IPS-NIHi7 (cell line): ENCODE results near the gene HELQ.
A peak's percentile ranks its signal among the peaks of the same experiment; 100 is the strongest.
"Not testable (repeated sequence)": the region's sequence is repeated elsewhere in the genome, so short reads cannot be mapped to it uniquely, and the experiment has no call there.

Source experiments
- DNase-seq: peaks from one replicate; pipeline ENCODE4 v3.0.0; 2012; ENCODE audit warnings: mixed read lengths; ENCODE audit errors: extremely low spot score

The HELQ gene

DNA sequence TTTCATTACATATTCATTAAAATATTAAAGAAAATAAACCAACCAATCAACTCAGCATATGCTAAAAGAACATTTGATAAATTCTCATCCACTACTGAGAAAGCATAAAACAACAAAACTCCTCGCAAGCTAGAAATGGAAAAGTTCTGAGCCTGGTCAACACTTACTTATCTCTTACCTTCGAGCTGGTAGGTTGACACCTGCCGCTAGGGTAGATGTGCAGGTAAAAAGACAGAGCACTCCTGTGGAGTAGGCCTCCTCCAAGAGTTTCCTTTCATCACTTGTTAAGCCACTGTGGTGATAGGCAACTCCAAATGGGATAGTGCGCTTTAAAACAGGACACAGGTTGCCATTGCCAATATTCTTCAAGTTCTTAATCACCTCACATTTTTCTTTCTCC lies 18.9 kb downstream of the HELQ start:
- DNase-seq: peak; percentile 14

DNA sequence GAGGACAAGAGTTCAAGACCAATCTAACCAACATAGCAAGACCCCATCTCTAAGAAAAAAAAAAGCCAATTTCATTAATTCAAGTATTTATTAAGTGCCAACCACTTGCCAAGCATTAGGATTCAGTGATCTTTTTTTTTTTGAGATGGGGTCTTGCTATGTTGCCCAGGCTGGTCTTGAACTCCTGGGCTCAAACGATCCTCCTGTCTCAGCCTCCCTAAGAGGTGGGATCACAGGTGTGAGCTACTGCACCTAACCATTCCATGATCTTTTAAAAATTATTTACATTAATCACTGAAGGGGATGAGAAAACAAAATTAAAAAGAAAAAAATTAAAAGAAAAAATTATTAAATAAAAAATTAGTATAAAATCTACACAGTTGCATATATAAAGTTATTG lies 24.4 kb downstream of the HELQ start:
- DNase-seq: no peak

DNA sequence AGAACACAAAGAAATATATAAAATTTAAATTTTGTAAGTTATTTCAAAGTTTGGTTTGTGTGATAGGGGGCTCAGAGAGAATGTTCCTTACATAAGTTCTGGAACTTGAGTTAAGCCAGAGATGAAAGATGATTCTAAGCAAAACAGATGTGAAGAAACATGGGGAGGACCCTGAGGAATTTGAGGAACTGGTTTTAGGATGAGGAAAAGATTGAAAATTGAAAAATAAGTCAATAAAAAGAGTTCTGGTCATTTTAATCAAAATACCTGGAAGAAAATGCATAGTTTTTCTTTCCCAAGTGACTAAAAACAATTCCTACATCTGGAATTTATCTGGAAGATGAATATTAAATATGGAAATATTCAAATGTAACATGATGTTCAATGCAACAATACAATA lies 37.4 kb downstream of the HELQ start:
- no peak for DNase-seq

DNA sequence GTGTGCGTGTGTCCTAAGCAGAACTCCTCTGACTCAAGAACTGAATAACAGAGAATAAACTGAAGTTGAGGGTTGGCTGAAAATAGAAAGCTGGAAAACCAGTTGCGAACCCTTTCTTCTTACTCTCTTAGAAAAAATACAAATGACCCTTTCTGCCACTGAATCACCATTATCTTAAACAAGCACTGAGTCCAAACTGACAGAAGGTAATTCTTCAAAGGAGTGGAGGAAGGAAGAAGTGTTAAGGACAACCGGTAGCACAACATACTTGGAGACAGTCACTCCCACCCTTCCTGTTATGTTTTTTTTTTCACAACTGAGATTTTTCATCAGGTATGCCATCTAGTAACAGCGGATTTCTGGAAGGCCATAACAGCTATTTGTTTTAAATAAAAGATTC lies 38.1 kb downstream of the HELQ start:
- no peak for DNase-seq

DNA sequence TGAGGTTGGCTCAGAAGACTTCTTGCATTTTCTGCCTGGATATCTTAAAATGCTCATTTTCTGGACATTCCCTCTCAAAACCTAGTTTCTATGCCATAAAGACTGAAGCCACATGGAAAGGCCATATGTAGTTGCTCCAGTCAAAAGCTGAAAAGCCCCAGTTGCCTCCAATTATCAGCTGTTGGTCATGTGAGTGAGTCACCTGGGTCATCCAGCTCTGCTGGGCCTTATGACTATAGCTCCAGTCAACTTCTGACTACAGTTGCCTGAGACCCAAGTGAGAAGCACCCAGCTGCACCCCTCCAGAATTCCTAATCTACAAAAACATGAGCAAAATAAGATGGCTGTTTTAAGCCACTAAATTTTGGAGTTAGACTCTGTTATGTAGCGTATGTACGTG lies 41.9 kb downstream of the HELQ start:
- DNase-seq: no peak

DNA sequence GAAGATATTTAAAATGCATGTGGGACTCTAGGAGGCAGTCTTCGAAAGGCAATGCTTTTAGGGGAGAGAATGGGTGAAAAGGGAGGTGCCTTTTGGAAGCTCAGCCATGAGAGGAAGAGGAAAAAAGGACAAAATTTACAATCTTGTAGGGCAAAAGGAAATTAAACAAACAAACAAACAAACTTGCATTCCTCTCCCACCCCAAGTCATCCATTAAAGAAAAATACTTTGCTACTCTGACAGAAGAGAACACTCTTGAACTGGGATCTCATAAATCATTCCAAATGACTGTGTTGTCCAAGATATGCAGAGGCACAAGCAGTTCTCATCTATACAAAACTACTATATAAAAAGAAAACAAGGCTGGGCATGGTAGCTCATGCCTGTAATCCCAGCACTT lies 46.7 kb downstream of the HELQ start:
- DNase-seq: no peak

DNA sequence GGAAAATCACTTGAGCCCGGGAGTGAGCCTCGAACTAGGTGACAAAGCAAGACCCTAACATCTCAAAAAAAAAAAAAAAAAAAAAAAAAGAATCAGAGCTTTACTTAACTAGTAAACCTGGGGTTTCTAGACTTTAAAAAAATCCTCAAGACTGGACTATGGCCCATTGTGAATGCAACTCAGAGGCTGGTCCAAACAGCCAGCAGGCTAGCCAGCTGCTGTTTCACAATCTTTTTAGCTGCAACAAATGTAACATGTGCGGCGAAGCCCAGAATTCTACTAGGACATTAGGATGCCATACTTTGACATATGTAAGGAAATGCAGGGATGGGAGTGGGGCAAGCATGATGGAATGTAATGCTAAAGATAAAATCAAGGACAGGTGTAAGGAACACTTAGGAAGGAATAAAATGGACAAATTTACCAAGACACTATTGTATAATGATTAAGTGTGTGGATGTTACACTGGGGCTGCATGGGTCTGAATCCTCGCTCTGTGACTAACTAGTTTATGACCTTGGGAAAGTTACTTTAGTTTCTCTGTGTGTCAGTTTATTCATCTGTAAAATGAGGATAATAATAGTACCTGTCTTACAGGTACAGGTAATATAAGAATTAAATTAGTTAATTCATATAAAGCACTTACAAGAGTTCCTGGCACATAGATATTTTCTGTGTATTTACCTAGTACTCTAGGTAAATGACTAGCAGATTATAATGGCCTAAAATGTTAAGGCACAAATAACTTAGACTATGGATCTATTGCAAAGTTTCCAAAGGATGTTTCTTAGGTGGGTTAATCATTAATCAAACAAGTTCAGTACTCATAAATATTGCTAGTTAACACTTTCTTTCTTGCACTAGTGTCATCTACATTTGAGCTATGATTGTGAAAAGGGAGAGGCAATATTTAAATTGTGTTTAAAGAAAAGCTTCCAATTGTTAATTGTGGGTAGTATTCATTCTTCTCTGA lies 49.5 kb downstream of the HELQ start:
- no peak for DNase-seq

DNA sequence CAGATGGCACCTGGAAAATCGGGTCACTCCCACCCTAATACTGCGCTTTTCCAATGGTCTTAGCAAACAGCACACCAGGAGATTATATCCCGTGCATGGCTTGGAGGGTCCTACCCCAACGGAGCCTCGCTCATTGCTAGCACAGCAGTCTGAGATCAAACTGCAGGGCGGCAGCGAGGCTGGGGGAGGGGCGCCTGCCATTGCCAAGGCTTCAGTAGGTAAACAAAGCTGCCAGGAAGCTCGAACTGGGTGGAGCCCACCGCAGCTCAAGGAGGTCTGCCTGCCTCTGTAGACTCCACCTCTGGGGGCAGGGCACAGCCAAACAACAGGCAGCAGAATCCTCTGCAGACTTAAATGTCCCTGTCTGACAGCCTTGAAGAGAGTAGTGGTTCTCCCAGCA lies 57.5 kb downstream of the HELQ start:
- not testable (repeated sequence) for DNase-seq

DNA sequence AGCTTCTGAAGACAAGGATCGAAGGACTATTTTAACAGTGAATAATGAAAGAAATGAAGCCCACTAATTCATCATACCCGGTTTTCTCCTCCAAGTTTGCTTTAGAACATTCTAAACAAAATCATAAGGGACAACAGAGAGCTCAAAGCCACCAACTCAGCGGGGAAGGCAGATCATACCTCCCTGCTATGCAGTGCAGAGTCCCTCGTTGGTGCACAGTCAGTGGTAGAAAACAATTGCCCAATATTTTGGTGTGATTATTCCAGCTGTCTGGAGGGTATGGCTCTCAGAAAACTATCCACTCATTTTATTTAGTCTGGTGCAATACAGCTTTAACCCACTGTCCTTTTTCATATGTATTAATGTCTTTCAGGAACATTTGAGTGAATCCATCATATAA lies 61.7 kb downstream of the HELQ start:
- no peak for DNase-seq

DNA sequence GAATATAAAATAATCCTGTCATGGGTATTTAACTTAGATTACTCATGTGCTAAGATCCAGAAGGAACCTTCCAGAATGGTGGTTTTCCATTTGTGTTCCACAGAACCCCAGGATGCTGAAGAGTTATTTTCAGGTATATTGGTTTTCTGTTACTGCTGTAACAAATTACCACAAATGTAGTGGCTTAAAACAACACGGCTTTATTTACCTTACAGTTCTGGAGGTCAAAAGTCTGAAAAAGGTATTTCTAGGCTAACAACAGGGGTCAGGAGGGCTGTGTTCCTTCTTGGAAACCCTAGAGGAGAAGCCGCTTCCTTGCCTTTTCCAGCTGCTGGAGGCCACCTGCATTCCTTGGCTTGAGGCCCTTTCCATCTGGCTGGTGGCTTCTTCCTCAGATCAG lies 63.1 kb downstream of the HELQ start:
- DNase-seq: no peak

DNA sequence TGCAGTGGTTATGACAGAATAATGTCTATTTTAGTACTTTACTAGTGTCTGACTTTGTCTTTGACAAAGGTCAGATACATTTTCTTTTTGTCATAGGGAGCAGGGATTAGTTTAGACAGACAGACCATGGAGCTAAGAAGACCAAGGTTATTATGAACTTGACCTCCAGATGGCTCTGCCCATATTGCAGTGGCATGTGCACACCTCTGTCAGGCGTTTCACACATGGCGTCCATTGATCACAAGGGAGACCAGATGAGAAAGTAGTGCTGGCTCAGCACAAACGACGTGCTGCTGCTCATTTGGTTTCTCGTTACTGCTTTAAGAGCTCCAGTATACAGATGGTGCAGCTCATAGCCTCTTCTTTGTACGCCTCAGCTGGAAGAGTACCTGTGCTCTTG lies 64.7 kb downstream of the HELQ start:
- no peak for DNase-seq

DNA sequence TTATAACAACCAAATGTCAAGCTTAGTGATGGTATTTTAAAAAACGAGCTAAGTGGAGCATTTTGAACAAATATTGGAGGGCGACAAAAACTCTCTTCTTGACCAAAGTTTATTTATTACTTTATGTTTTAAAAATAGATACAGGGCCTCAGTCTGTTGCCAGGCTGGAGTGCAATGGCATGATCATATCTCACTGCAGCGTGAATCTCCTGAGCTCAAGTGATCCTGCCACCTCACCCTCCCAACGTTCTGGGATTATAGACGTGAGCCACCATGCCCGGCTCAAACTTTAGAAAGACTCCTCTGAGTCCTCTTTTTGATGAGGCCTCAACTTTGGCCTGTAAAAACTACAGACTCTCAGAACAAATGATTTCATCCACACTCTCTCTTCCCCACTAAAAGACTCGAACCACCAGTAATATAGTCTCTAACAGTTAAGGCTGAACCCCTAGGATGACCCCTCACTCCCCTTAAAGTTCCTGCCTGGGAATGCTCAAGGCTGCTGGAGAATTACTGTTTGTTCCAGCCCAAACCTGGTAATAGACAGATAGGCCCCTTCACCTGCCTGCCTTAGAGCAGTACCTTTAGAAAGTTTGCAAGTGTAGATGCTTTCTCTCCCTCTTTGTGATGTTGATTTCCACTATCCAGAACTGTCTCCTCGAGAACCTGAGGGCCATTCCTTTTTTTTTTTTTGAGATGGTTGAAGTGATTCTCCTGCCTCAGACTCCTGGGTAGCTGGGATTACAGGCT lies 65.7 kb downstream of the HELQ start:
- DNase-seq: peak; percentile 26

DNA sequence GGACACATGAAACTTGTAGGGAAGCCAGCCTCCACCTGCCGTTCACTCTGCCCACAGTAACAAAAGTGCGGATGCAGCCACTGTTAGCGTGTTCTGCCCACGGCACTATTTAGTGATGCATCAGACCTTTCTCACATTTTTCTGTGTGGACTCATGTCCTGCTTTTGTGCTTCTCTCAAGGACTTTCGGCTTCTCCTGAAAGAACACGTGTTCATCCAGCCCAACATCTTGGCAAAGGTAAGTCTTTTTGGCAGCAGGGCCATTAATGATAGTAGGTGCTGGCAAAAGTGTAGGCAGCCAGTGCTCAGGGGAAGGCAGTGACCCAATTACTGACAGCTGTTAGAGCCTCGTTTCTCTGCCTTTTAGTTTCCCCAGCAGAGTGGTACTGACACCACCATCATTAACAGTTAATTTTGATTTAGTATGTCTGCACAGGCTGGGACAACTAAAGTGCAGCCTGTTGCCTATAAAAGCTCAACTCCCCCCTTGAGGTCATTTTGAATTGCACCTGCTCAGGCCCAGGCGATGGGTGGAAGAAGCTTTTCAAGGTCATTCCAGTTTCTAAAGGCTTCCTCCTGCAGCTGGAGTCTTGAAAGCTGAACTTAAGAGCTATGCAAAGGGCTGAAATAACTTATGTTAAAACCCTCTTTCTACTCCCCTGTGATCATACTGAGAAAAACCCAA lies 66.4 kb downstream of the HELQ start:
- no peak for DNase-seq

DNA sequence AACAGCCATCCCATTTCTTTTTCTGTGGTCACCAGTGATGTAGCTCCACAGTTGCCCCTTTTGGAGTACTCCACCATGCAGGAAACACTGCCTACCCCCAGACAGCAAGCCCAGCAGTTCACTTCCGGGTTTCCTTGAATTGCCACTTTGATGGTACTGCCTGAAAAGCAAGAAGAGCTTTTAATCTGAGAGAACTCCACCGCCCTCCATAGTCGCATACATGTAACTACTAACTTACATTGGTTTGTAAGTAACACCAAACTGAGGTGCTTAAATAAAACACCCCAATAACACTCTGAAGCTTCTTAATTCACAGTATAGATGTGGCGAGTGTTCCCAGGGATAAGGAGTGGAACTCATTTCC lies 67.3 kb downstream of the HELQ start:
- no peak for DNase-seq

DNA sequence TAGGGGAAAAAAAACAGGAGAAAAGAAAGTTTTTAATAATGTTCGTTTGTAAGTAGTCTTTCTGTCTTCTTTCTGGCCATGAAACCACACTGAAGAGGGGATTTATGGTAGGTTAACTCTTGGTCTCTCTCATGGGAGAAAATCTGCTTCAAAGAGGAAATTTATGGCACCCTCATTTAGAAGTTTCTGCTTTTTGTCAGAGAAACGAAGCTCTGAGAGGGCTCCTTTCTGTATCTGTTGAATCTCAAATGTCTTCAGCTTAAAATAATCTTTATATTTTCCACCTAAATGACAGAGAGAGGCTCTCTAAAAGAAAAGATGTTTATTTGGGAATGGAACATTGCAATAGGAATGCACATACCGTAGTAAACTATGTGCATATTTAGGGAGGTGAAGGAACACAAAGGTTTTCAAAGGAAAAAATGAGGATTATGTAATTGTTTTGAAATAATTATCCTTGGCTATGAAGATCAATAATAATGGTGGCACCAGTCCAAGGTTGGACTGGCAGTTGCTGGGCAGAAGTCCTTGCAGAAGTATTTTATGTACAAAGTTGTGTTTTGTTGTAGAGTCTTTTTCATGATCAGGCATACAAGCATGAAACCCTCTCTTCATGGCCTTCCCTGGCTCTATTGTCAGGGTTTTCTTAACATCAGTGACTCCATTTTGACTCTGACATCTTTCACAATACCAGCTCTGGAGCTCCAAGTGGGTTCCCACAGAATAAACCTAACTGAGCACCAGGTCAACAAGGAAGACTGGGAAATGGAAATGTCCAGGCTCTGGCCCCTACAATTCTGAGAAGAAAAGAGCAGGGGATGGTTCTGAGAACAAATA lies 67.9 kb downstream of the HELQ start:
- no peak for DNase-seq

DNA sequence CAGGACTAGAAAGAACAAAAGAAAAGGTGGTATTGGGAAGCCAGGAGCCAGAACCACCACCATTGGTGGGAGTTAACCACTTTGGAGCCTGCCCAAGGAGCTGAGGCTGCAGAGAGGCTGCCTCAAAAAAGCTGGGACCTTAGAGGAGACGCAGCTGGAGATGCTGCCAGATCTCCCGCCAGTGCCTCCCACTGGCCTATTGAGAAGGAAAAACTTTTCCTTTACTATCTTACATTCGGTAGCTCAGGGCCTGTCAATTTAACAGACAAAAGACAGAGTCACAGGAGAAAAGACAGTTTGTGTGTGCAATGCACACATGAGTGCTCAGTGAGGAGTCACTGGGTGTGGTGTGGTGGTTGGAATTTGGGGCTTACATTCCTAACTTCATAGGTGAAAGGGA lies 68.6 kb downstream of the HELQ start:
- peak; percentile 53 for DNase-seq

DNA sequence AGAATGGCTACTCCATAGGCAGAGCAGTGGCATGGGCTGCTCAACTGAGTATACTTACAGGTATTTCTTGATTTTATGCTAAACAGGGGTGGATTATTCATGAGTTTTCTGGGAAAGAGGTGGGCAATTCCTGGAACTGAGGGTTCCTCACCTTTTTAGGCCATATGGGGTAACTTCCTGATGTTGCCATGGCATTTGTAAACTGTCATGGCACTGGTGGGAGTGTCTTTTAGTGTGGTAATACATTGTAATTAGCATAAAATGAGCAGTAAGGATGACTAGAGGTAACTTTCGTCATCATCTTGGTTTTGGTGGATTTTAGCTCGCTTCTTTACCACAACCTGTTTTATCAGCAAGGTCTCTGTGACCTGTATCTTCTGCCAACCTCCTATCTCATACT lies 72.8 kb downstream of the HELQ start:
- DNase-seq: no peak

DNA sequence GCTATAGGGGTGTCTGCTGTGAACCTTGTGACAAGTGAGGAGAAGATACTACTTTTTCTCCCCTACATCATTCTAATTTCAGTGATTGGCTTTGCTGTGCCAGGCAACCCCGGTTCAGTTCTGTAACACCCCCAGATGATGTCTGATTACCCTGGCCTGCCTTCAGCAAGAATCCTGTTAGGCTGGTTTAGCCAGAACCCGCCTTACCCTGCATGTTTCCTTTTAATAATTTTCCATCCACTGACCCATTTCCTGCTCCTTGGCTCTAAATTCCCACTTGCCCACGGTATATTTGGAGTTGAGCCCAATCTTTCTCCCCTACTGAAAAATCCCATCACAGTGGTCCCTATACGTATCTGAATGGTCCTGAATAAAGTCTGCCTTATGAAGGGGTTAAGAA lies 74.5 kb downstream of the HELQ start:
- no peak for DNase-seq

DNA sequence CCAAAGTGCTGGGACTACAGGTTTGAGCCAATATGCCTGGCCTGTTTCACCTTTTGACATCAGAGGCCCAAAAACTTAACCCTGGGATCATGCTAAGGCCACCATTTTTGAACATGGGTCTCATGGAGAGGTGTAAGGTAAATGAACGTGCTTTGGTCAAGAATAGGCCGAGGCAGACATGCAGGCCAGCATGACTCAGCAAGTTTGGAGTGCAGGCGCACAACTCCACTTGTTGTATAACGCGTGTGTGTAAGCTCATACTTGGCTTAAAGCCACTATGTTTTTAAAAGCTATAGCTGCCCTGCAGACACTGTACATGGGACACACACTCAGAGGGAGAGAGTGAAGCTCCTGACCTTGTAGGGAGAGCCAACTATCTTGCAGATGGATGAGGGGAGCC lies 77.2 kb downstream of the HELQ start:
- DNase-seq: no peak

DNA sequence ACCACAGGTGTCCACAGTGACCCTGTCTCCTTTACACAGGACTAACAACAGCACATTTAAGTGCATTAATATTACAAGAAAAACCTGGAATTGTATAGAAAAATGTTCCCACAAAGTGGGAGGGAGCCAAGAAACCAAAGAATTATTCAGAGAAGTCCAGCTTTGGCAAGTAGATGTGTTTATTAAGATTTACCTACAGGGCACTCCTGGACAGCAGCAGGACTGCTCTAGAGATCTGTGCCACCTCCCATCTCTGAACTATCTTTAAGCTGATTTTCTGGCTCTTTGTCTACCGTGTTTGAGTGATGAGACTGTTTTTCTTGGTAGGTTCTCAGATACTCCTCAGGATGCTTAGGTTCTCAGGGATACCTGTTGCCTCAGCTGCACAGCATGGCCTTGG lies 82.7 kb downstream of the HELQ start:
- no peak for DNase-seq

DNA sequence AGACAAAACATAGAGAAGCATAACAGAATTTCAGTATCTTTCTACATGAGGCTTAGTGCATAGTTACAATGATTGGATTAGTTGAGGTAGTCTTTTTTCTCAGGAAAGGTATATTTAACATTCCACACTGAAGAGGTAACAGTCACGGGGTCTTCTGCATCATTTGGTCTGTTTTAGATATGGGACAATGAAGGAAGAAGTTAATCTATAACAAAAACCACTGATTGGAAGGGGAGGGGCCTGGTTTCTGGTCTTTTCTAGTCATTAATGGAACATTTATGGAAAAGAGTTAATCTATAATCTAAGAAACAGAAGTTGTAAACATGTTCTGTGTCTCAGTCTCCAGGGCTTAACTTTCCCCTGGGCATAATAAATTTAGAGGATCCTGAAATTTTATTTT lies 83.7 kb downstream of the HELQ start:
- DNase-seq: no peak

DNA sequence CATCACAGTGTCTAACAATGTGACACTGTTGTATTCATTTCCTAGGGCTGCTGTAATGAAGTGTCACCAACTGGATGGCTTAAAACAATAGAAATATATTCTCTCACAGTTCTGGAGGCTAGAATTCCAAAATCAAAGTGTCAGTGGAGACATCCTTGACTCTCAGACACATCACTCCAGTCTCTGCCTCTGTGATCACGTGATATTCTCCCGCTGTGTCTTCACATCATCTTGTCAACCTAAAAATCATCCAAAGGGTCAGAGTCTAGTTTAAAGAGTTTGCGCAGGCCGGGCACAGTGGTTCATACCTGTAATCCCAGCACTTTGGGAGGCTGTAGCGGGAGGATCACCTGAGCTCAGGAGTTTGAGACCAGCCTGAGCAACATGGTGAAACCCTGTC lies 84.4 kb downstream of the HELQ start:
- no peak for DNase-seq
